ENCODE results near the gene DEDD2.

DEDD2 gene

DNA sequence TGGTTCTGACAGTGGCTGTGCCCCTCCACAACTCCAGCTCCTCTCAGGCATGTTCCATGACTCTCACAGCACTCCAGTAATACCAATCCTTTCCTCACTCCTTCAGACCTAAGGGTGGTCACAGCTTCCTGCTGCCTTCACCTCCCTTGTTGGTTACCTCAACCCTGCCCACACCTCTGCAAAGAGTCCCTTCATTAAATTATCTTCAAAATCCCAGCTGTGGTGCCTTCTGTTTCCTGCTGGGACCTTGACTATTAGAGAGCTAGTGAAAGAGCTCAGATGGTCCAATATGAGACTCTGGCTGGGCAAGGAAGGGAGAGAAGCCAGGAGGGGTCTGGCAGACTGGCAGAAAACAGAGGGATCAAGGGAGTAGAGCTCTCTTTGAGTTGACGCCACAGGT, 26.1 kb downstream of the DEDD2 start:
- TF ChIP-seq MYC (IDR thresholded peaks at IDR 0.05; ENCODE audit: low read depth, low read length) = no peak
- TF ChIP-seq POLR2A (IDR thresholded peaks at IDR 0.05; ENCODE audit: extremely low read depth, insufficient read length) = no peak
- TF ChIP-seq, protein P1, sequence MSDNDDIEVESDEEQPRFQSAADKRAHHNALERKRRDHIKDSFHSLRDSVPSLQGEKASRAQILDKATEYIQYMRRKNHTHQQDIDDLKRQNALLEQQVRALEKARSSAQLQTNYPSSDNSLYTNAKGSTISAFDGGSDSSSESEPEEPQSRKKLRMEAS (IDR thresholded peaks at IDR 0.05; ENCODE audit: low read depth, low read length) = no peak
- TF ChIP-seq CTCF (IDR thresholded peaks at IDR 0.05; ENCODE audit: low read depth, low read length) = no peak
- H3K4me3 ChIP-seq (ENCODE audit: low read depth, low read length) = no peak overlapping the region
- DNase-seq (ENCODE audit: low read depth) = no peak

DNA sequence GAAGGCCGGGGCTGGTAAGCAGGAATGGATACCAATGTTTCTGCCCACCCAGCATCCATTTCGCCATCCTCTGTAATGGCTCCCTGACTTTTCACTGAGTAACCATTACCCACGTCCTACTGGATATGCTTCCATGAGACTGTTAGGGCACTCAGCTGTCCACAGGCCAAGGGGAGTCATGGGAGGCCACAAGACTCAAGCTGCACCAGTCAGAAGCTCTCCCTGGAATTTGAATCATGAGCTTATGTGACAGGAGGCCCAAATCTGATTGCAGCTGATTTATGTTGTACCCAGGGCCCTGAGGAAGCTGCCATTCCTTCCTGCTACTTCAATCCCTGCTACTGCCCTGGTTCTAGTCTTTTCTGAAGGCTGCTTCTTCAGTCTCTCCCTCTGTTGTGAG, 28.3 kb downstream of the DEDD2 start:
- DNase-seq (ENCODE audit: low read depth) = no peak
- H3K4me3 ChIP-seq (ENCODE audit: low read depth, low read length) = no peak overlapping the region
- TF ChIP-seq CTCF (IDR thresholded peaks at IDR 0.05; ENCODE audit: low read depth, low read length) (no peak), MYC (IDR thresholded peaks at IDR 0.05; ENCODE audit: low read depth, low read length) (no peak), POLR2A (IDR thresholded peaks at IDR 0.05; ENCODE audit: extremely low read depth, insufficient read length) (no peak)
- TF ChIP-seq, protein P1 (IDR thresholded peaks at IDR 0.05; ENCODE audit: low read depth, low read length) = no peak

- TF ChIP-seq CTCF (IDR thresholded peaks at IDR 0.05; ENCODE audit: low read depth, low read length) = no peak
- TF ChIP-seq MYC (IDR thresholded peaks at IDR 0.05; ENCODE audit: low read depth, low read length) = no peak
- TF ChIP-seq, protein P1 (IDR thresholded peaks at IDR 0.05; ENCODE audit: low read depth, low read length) = no peak
- no peak for TF ChIP-seq POLR2A (IDR thresholded peaks at IDR 0.05; ENCODE audit: extremely low read depth, insufficient read length)
- DNase-seq (ENCODE audit: low read depth) = no peak
- H3K4me3 ChIP-seq (ENCODE audit: low read depth, low read length) = no peak overlapping the region
Measured at GRCh38 chr19:42188665-42189064, 28.8 kb downstream of the DEDD2 start.

DNA sequence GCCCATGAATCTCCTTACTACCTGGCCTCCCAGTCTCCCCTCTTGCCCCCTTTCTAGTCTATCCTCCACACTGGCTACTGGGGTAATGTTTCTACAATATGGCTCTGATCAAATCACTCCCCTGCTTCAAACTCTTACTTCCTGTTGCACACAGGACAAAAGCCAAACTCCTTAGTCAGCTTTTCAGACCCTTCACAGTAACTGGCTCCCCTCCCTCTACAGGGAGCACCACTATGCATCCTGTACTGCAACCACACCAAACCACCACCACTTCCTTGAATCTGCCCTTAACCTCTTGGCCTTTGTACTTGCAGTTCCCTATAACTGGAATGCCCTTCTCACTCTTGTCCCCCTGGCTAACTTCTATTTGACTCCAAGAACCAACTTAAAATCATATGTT, 32.2 kb downstream of the DEDD2 start:
- no peak overlapping the region for H3K4me3 ChIP-seq (ENCODE audit: low read depth, low read length)
- DNase-seq (ENCODE audit: low read depth) = peak; percentile 70

DNA sequence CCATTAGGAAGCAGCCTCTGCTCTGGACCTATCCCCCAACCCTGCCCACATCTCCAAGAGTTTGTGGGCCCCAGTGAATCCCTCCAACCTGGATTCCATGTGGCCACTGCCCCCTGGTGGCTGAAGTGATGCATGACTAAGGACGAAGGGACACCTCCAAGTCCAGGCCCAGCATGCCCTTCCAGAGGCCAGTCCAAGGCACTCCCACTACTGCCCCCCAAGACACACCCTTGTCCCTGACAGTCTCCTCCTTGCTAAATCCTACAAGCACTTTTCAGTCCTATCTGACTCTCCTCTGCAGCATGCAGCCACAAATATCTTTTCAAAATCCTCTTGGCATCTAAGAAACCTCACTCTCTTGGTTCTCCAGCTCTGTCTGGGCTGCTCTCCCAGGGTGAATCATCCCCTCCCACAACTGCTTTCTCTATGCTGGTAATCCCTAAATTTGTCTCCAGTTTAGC, 33.0 kb downstream of the DEDD2 start:
- no peak for TF ChIP-seq MYC (IDR thresholded peaks at IDR 0.05; ENCODE audit: low read depth, low read length)
- TF ChIP-seq POLR2A (IDR thresholded peaks at IDR 0.05; ENCODE audit: extremely low read depth, insufficient read length) = no peak
- TF ChIP-seq CTCF (IDR thresholded peaks at IDR 0.05; ENCODE audit: low read depth, low read length) = peak; percentile 63
- TF ChIP-seq, protein P1 (IDR thresholded peaks at IDR 0.05; ENCODE audit: low read depth, low read length) = no peak
- peak; percentile 68 for DNase-seq (ENCODE audit: low read depth)
- no peak overlapping the region for H3K4me3 ChIP-seq (ENCODE audit: low read depth, low read length)

More for the DNA sequence above, 32.2 kb downstream of the DEDD2 start:
- no peak for TF ChIP-seq MYC (IDR thresholded peaks at IDR 0.05; ENCODE audit: low read depth, low read length)

GRCh38 chr19:42178791-42179674, 38.4 kb downstream of the DEDD2 start:
- peak; percentile 51 for TF ChIP-seq CTCF (IDR thresholded peaks at IDR 0.05; ENCODE audit: low read depth, low read length)
- TF ChIP-seq MYC (IDR thresholded peaks at IDR 0.05; ENCODE audit: low read depth, low read length) = no peak
- H3K4me3 ChIP-seq (ENCODE audit: low read depth, low read length) = no peak overlapping the region
- DNase-seq (ENCODE audit: low read depth) = no peak

Measured in NB4 (cell line).